GM12891 (cell line): Measurements from ENCODE around the gene TBX5.

Experiments
- DNase-seq: peaks from one replicate; pipeline ENCODE4 v3.0.0; 2011; ENCODE audit warnings: low spot score; ENCODE audit not compliant: insufficient read length
- FAIRE-seq: peaks from 2 replicates; lab custom pipeline; 2011; peaks lifted over from hg19 to GRCh38; lab: Jason Lieb, UNC
- PAX5 ChIP-seq: IDR thresholded peaks from 2 replicates; pipeline ENCODE4 v1.6.1; 2011; ENCODE audit warnings: low read length, moderate library complexity, mild to moderate bottlenecking; ENCODE audit not compliant: insufficient read depth, severe bottlenecking
- POLR2A ChIP-seq: IDR thresholded peaks from 2 replicates; pipeline ENCODE4 v1.6.1; 2011; ENCODE audit warnings: low read depth, low read length, control low read depth
- POLR2AphosphoS5 ChIP-seq: IDR thresholded peaks from 2 replicates; pipeline ENCODE4 v1.6.1; 2011; ENCODE audit warnings: low read depth, low read length, control low read depth
- POU2F2 ChIP-seq: IDR thresholded peaks from 2 replicates; pipeline ENCODE4 v1.6.1; 2011; ENCODE audit warnings: low read depth, mild to moderate bottlenecking, control low read depth, low read length, moderate library complexity
- SPI1 ChIP-seq: IDR thresholded peaks from 2 replicates; pipeline ENCODE4 v1.6.1; 2011; ENCODE audit warnings: low read depth, low read length, control low read depth
- TAF1 ChIP-seq: IDR thresholded peaks from 2 replicates; pipeline ENCODE4 v1.6.1; 2011; ENCODE audit warnings: low read depth, low read length, control low read depth

The TBX5 gene

DNA sequence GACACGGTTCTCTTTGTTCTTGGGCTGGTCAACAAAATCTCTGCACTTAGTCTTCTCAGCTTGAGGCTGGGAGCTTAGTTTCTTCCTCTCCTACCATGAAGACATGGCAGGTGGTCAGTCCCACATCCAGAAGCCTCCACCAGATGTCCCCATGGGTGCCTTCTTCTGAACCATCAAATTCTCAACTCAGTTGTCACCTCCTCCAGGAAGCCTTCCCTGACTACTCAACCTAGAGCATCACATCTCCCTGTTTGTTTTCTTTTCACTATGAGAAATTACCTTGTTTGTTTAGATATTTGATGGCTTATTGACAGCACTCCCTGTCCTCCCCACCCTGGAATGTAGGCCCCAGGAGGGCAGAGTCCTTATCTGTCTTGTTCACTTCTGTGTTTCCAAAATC, 84.4 kb downstream of the TBX5 start:
- DNase-seq (no peak), FAIRE-seq (no peak)
- no peak for TF ChIP-seq SPI1
- TF ChIP-seq POLR2AphosphoS5, result no peak

DNA sequence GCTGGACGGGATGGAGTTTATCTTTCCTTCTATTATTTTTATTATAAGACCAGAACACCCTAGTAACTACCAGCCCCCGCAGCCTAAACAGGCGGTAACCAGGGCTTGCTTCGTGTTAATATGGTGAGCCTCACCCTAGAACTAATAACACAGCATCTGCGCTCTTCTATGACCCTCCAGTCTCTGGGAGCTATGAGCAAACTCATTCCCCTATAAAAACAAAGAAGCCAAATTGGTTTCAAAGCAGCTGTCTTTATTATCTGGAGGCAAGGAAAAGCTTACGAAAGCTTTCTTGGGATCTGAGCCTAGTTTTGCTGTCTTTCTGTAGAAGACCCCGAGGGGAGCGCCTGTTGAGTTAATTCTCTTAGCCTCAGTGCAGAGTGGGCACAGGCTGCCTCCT, 85.0 kb downstream of the TBX5 start:
- no peak for DNase-seq
- TF ChIP-seq TAF1 (no peak), POU2F2 (no peak), PAX5 (no peak), POLR2A (no peak), SPI1 (no peak), POLR2AphosphoS5 (no peak)
- FAIRE-seq, result no peak

DNA sequence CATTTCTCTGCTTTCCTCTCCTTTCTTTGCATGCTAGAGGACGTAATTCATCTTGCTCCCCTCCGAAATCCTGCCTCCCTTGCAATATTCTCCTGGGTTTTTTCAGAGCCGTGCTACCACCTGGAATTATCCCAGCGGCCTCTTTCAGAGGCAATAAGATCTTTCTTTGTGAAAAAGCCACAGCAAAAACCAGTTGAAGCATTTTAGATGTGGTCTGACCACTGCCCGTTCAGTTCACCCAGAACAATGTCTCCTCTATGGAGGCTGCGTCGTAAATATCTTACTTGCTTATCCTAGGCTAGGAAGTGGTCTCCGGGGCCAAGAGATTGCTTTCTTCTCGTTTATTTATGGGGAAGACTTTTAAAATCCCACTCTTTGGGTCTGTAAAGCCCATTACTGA, 85.8 kb downstream of the TBX5 start:
- FAIRE-seq, result no peak
- TF ChIP-seq SPI1, result no peak
- TF ChIP-seq PAX5, result no peak
- TF ChIP-seq POLR2A, result no peak
- TF ChIP-seq POU2F2, result no peak
- TF ChIP-seq TAF1, result no peak
- TF ChIP-seq POLR2AphosphoS5, result no peak
- no peak for DNase-seq

DNA sequence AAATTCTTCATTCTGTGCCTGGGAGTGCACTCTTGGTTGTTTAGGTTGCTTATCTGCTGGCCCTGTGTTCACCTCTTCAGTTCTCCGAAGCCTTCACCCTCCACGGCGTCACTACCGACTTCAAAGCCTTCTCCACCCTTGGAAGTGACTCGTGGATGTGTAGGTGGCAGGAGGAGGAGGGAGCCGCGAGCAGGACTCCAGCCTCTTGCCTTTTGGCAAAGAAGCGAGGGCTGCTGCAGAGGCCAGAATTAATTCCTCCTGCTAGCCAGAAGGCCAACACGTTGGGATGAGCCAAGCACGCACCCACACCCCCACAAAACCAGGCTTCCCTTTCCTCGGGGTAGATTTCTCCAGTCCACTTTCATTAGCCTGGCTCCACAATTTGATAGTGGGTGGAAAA, 86.5 kb downstream of the TBX5 start:
- FAIRE-seq, result no peak
- TF ChIP-seq POLR2A, result no peak
- TF ChIP-seq SPI1, result no peak
- no peak for TF ChIP-seq POU2F2
- no peak for TF ChIP-seq PAX5
- TF ChIP-seq POLR2AphosphoS5, result no peak
- DNase-seq, result no peak

DNA sequence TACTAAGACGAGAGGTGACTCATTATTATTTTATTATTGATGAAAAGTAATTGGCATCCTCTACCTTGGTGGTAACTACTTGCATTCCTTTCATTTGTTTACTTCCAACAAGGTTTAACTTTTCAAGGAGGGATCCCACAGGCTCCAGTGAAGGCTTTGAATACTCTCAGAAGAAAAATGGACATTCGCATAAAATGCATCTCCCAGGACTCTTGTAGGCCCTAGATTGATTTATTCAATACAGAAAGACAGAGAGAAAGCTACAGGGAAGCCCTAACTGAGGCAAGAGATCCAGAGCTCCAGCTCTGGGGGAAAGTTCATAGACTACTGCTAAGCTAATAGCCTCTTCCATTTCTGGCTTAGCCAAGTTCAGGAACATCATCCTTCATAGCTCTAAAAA, 87.0 kb downstream of the TBX5 start:
- FAIRE-seq (no peak), DNase-seq (no peak)
- TF ChIP-seq POLR2A (no peak), POLR2AphosphoS5 (no peak), PAX5 (no peak), POU2F2 (no peak), SPI1 (no peak), TAF1 (no peak)

DNA sequence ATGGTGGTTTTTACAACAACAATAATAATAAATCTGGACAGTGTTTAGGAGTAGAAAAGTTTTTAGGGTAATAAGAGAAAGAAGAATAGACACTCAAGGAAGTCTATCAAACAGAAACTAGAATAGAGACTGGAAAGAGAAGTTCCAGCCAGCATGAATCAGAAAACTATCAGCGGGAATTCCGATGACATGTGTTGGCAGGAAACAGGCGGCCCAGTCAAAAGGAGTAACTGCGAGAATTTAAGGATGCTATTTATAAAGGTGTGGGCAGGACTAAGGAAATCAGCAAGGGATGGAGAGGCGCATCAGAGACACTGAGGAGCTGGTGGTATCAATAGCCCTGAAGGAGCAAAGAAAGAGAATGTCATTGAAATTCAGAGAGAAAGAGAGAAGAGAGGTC, 89.9 kb downstream of the TBX5 start:
- no peak for FAIRE-seq
- DNase-seq, result no peak
- TF ChIP-seq POLR2A (no peak), POU2F2 (no peak), TAF1 (no peak), PAX5 (no peak), SPI1 (no peak)

DNA sequence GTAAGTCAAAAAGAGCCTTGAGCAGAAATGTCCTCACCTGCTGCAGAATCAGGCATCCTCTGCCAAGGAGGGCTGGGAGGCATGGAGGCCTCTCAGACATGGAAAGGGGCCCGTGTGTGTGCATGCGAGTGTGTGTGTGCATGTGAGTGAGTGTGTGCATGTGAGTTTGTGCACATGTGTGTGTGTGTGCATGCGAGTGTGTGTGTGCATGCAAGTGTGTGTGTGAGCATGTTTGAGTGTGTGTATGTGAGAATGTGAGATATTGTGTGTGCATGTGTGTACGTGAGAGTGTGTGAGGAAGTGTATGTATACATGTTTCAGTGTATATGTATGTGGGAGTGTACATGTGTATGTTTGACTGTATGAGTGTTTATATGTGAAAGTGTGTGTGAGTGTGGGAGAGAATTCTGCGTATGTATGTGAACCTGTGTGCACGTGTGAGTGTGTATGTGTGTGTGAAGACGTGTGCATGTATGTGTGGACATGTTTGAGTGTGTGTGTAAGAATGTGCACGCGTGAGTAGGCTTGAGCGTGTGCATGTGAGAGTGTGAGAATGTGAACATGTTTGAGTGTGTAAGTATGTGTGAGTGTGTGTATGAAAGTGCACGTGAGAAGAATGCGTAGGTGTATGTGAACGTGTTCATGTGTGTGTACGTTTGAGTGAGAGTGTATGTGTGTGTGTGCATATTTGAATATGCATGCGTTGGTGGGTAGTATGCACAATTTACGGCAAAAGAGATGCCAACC, 90.8 kb downstream of the TBX5 start:
- TF ChIP-seq PAX5 (no peak), POLR2A (no peak), TAF1 (no peak), POU2F2 (no peak), POLR2AphosphoS5 (no peak), SPI1 (no peak)
- DNase-seq (no peak), FAIRE-seq (peak; percentile 23)

DNA sequence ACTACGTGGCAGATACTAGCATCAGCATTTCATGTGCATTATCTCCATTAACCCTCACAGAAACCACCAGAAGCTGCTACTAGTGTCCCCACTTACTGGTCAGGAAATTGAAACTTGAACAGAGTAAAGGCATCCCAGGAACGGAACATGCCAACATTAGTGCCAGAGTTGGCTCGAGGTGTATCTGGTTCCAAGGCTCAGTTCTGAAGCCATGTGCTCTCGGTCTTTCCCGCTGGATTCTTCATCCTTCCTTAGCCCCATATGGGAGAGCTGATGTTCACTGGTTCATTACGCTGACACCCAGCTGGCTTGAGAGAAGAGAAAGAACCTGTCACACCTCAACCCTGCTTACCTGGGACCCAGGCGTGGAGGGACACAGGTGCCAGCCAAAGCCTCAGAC, 91.5 kb downstream of the TBX5 start:
- TF ChIP-seq TAF1 (no peak), POLR2AphosphoS5 (no peak), POLR2A (no peak), SPI1 (no peak), POU2F2 (no peak), PAX5 (no peak)
- DNase-seq (no peak), FAIRE-seq (no peak)

DNA sequence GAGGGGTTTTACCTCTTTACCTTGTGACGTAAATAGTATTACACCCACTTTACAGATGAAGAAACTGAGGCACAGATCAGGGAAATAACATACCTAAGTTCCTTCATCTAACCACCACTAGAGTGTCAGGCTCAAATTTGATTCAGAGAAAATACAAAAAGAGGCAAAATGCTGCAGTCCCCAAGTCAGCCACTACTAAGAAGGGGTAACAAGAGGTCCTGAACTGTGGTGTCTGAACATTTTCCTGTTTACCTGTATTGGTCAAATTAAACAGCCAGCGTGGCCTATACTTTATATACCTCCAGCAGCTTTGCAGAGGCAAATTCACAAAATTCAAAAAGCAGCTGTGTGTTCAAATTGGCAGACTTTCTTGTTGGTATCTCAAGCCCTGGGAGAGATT, 92.0 kb downstream of the TBX5 start:
- TF ChIP-seq POLR2A, result no peak
- TF ChIP-seq POU2F2, result no peak
- no peak for TF ChIP-seq SPI1
- TF ChIP-seq PAX5, result no peak
- no peak for TF ChIP-seq TAF1
- FAIRE-seq (no peak), DNase-seq (no peak)

DNA sequence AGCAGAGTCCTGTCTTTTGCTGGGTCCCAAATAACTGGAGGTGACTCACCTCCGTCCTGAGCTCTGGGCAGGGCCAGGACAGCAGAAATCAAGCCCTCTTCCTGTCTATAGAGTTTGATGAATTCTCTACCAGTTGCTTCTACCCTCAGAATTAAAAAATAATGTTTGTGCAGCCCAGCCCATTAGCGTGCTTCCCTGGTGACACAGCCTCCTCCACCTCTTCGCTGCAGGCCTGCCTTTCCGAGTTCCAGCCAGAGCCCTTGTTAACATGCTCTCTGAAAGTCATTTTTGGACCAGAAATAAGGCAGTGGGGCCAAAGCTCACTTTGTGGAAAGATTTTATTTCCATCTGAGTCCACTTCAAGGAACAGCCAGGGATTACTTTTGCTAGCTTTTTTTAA, 94.0 kb downstream of the TBX5 start:
- FAIRE-seq, result no peak
- DNase-seq, result no peak
- TF ChIP-seq TAF1, result no peak
- TF ChIP-seq SPI1, result no peak
- TF ChIP-seq POLR2A, result no peak
- TF ChIP-seq POU2F2, result no peak
- TF ChIP-seq PAX5, result no peak
- no peak for TF ChIP-seq POLR2AphosphoS5
